ENCODE data around the gene CHGA. TPM values are rescaled to one million over a fixed set of nuclear protein-coding genes. Genes with fewer than 3 reads are reported as not detected.

The CHGA gene
- not detected for total RNA-seq

GRCh38 chr14:92922883-92923743 is at the start of gene CHGA:
Gene CHGA, plus strand, starts transcription at chr14:92923150. Its CDS starts 210 bp downstream, at chr14:92923360.
- intact Hi-C loops (cut with DNase I, micrococcal nuclease), result no loop called here
- ChIA-PET CTCF (no interaction called here), POLR2A (no interaction called here)
- Mint-ChIP-seq H3K4me3 (no peak within 1 kb of the TSS), H3K36me3 (ENCODE audit: low read depth) (no peaks in the 10 kb centered on the region), H3K27ac (no peak within 1 kb of the TSS), H3K9me3 (ENCODE audit: low read depth) (no peaks in the 10 kb centered on the region), H3K27me3 (peaks cover 31% of the 10 kb centered on the region), H3K4me1 (peaks cover 3% of the 10 kb centered on the region)
- peak; percentile 72 for ATAC-seq
- peak; percentile 71 for DNase-seq

GRCh38 chr14:92874962-92875661 is 47.8 kb upstream of the CHGA start:
- Mint-ChIP-seq H3K36me3 (ENCODE audit: low read depth) (no peaks in the 10 kb centered on the region), H3K4me1 (no peaks in the 10 kb centered on the region), H3K27ac (no peak overlapping the region), H3K9me3 (ENCODE audit: low read depth) (no peaks in the 10 kb centered on the region), H3K4me3 (no peak overlapping the region), H3K27me3 (peaks cover 18% of the 10 kb centered on the region)
- POLR2A ChIA-PET, result no interaction called here
- no peak for ATAC-seq
- DNase-seq, result no peak
- CTCF ChIA-PET, result no interaction called here
- intact Hi-C loops (cut with DNase I, micrococcal nuclease), result no loop called here

GRCh38 chr14:92877757-92878431 is 45.1 kb upstream of the CHGA start:
- ChIA-PET CTCF (interaction anchor here (0.9 kb wide), 1 partner anchor 124 kb away, joined by 3 read pairs; no protein-coding TSS in a partner anchor), POLR2A (no interaction called here)
- Mint-ChIP-seq H3K9me3 (ENCODE audit: low read depth) (no peaks in the 10 kb centered on the region), H3K4me3 (no peak overlapping the region), H3K4me1 (no peaks in the 10 kb centered on the region), H3K36me3 (ENCODE audit: low read depth) (no peaks in the 10 kb centered on the region), H3K27ac (no peak overlapping the region), H3K27me3 (peaks cover 28% of the 10 kb centered on the region)
- no peak for DNase-seq
- intact Hi-C loops (cut with DNase I, micrococcal nuclease), result no loop called here
- no peak for ATAC-seq

- Mint-ChIP-seq H3K27me3 (peaks cover 32% of the 10 kb centered on the region), H3K36me3 (ENCODE audit: low read depth) (no peaks in the 10 kb centered on the region), H3K9me3 (ENCODE audit: low read depth) (no peaks in the 10 kb centered on the region), H3K4me1 (no peaks in the 10 kb centered on the region), H3K27ac (no peak overlapping the region), H3K4me3 (no peak overlapping the region)
- intact Hi-C loops (cut with DNase I, micrococcal nuclease), result no loop called here
- no peak for ATAC-seq
- ChIA-PET CTCF (no interaction called here), POLR2A (no interaction called here)
- no peak for DNase-seq
These were observed 42.6 kb upstream of the CHGA start for GRCh38 chr14:92880351-92880750.

GRCh38 chr14:92880851-92881250 is 42.1 kb upstream of the CHGA start:
- DNase-seq, result no peak
- intact Hi-C loops (cut with DNase I, micrococcal nuclease), result no loop called here
- POLR2A ChIA-PET, result no interaction called here
- Mint-ChIP-seq H3K4me3 (no peak overlapping the region), H3K36me3 (ENCODE audit: low read depth) (no peaks in the 10 kb centered on the region), H3K27me3 (peaks cover 36% of the 10 kb centered on the region), H3K9me3 (ENCODE audit: low read depth) (no peaks in the 10 kb centered on the region), H3K27ac (no peak overlapping the region), H3K4me1 (no peaks in the 10 kb centered on the region)
- ATAC-seq, result no peak
- CTCF ChIA-PET, result no interaction called here

GRCh38 chr14:92883066-92883465 is 39.9 kb upstream of the CHGA start:
- Mint-ChIP-seq H3K36me3 (ENCODE audit: low read depth) (no peaks in the 10 kb centered on the region), H3K27me3 (peaks cover 36% of the 10 kb centered on the region), H3K4me3 (no peak overlapping the region), H3K27ac (no peak overlapping the region), H3K9me3 (ENCODE audit: low read depth) (no peaks in the 10 kb centered on the region), H3K4me1 (no peaks in the 10 kb centered on the region)
- no peak for ATAC-seq
- no peak for DNase-seq
- CTCF ChIA-PET, result no interaction called here
- POLR2A ChIA-PET, result no interaction called here
- intact Hi-C loops (cut with DNase I, micrococcal nuclease), result no loop called here

GRCh38 chr14:92884410-92884809 is 38.5 kb upstream of the CHGA start:
- intact Hi-C loops (cut with DNase I, micrococcal nuclease), result no loop called here
- DNase-seq, result no peak
- no peak overlapping the region for H3K27ac Mint-ChIP-seq
- no peaks in the 10 kb centered on the region for H3K9me3 Mint-ChIP-seq (ENCODE audit: low read depth)
- POLR2A ChIA-PET, result no interaction called here
- H3K36me3 Mint-ChIP-seq (ENCODE audit: low read depth), result no peaks in the 10 kb centered on the region
- no peak overlapping the region for H3K4me3 Mint-ChIP-seq
- no peak for ATAC-seq
- peaks cover 37% of the 10 kb centered on the region for H3K27me3 Mint-ChIP-seq
- CTCF ChIA-PET, result no interaction called here
- no peaks in the 10 kb centered on the region for H3K4me1 Mint-ChIP-seq

GRCh38 chr14:92885279-92886061 is 37.5 kb upstream of the CHGA start:
- H3K4me1 Mint-ChIP-seq, result no peaks in the 10 kb centered on the region
- CTCF ChIA-PET, result no interaction called here

GRCh38 chr14:92886337-92886736 is 36.6 kb upstream of the CHGA start:
- Mint-ChIP-seq H3K27ac (no peak overlapping the region), H3K36me3 (ENCODE audit: low read depth) (no peaks in the 10 kb centered on the region), H3K9me3 (ENCODE audit: low read depth) (no peaks in the 10 kb centered on the region), H3K4me3 (no peak overlapping the region), H3K27me3 (peaks cover 27% of the 10 kb centered on the region), H3K4me1 (no peaks in the 10 kb centered on the region)
- POLR2A ChIA-PET, result no interaction called here
- CTCF ChIA-PET, result no interaction called here
- intact Hi-C loops (cut with DNase I, micrococcal nuclease), result no loop called here
- ATAC-seq (no peak), DNase-seq (no peak)

More at GRCh38 chr14:92885279-92886061, 37.5 kb upstream of the CHGA start:
- POLR2A ChIA-PET, result no interaction called here
- DNase-seq (no peak), ATAC-seq (no peak)
- Mint-ChIP-seq H3K4me3 (no peak overlapping the region), H3K27ac (no peak overlapping the region), H3K36me3 (ENCODE audit: low read depth) (no peaks in the 10 kb centered on the region), H3K9me3 (ENCODE audit: low read depth) (no peaks in the 10 kb centered on the region), H3K27me3 (peaks cover 33% of the 10 kb centered on the region)
- intact Hi-C loops (cut with DNase I, micrococcal nuclease), result no loop called here

- Mint-ChIP-seq H3K4me3 (no peak overlapping the region), H3K27ac (no peak overlapping the region), H3K4me1 (no peaks in the 10 kb centered on the region), H3K9me3 (ENCODE audit: low read depth) (no peaks in the 10 kb centered on the region), H3K36me3 (ENCODE audit: low read depth) (no peaks in the 10 kb centered on the region), H3K27me3 (peaks cover 23% of the 10 kb centered on the region)
- ATAC-seq (no peak), DNase-seq (no peak)
- CTCF ChIA-PET, result interaction anchor here (0.7 kb wide), 1 partner anchor 734 kb away, joined by 3 read pairs; no protein-coding TSS in a partner anchor
- POLR2A ChIA-PET, result no interaction called here
- intact Hi-C loops (cut with DNase I, micrococcal nuclease), result no loop called here
These were observed 35.8 kb upstream of the CHGA start for GRCh38 chr14:92887157-92887556.

GRCh38 chr14:92888896-92889295 is 34.1 kb upstream of the CHGA start:
- peaks cover 25% of the 10 kb centered on the region for H3K27me3 Mint-ChIP-seq
- no peak overlapping the region for H3K27ac Mint-ChIP-seq
- ChIA-PET CTCF (no interaction called here), POLR2A (no interaction called here)
- intact Hi-C loops (cut with DNase I, micrococcal nuclease), result no loop called here
- H3K9me3 Mint-ChIP-seq (ENCODE audit: low read depth), result peaks cover 6% of the 10 kb centered on the region
- H3K4me3 Mint-ChIP-seq, result no peak overlapping the region
- no peaks in the 10 kb centered on the region for H3K36me3 Mint-ChIP-seq (ENCODE audit: low read depth)
- DNase-seq (no peak), ATAC-seq (no peak)
- H3K4me1 Mint-ChIP-seq, result peaks cover 9% of the 10 kb centered on the region
